IgD-negative memory B cell (primary cell): ENCODE measurements around the gene TLE3. TPM values are rescaled to one million over a fixed set of nuclear protein-coding genes. Genes with fewer than 3 reads are reported as not detected.
"Not testable (repeated sequence)": the region's sequence is repeated elsewhere in the genome, so short reads cannot be mapped to it uniquely, and the experiment has no call there.

Source experiments
- H3K27ac Mint-ChIP-seq, 3 donors: one replicate each; pipeline ENCODE4 v1.8.0; 2020 to 2022; ENCODE audit warnings: mild to moderate bottlenecking in 3 of 3, mixed read lengths in 3 of 3, moderate library complexity in 1 of 3
- H3K27me3 Mint-ChIP-seq: one replicate; pipeline ENCODE4 v1.8.0; 2021; ENCODE audit warnings: mixed read lengths
- H3K36me3 Mint-ChIP-seq: one replicate; pipeline ENCODE4 v1.8.0; 2020; ENCODE audit warnings: mild to moderate bottlenecking, mixed read lengths
- H3K4me1 Mint-ChIP-seq, 3 donors: one replicate each; pipeline ENCODE4 v1.8.0; 2020 to 2022; ENCODE audit warnings: mixed read lengths in 3 of 3, mild to moderate bottlenecking in 1 of 3
- H3K4me3 Mint-ChIP-seq, 4 donors: one replicate each; pipeline ENCODE4 v1.8.0; 2020 to 2022; ENCODE audit warnings: mild to moderate bottlenecking in 4 of 4, mixed read lengths in 4 of 4, moderate library complexity in 3 of 4
- H3K9me3 Mint-ChIP-seq, 3 donors: one replicate each; pipeline ENCODE4 v1.8.0; 2020 to 2021; ENCODE audit warnings: mixed read lengths in 3 of 3, mild to moderate bottlenecking in 1 of 3
- polyA plus RNA-seq: library from polyadenylated mRNA; unstranded; fragments of 300-500 nt; fragmentation: Illumina TruSeq; gene quantifications from one replicate; pipeline ENCODE4 v1.2.3, GENCODE V29; 2021

The TLE3 gene
- polyA plus RNA-seq = 88.7 TPM

GRCh38 chr15:70097321-70098152 lies at the start of gene TLE3:
TLE3 (minus strand) TSS chr15:70097917; CDS start chr15:70096798, 1,119 bp downstream.
- H3K27me3 Mint-ChIP-seq = peaks cover 15% of the 10 kb centered on the region
- peaks cover 23 to 30% (median 30%) of the 10 kb centered on the region in 3 donors for H3K4me1 Mint-ChIP-seq
- H3K27ac Mint-ChIP-seq = peak within 1 kb of the TSS; percentile 94 to 99 (median 98)
- peaks cover 4% of the 10 kb centered on the region for H3K36me3 Mint-ChIP-seq
- H3K9me3 Mint-ChIP-seq = no peaks in the 10 kb centered on the region
- peak within 1 kb of the TSS; percentile 95 to 99 (median 96) for H3K4me3 Mint-ChIP-seq

GRCh38 chr15:70147178-70147760 lies 49.6 kb upstream of the TLE3 start:
- no peak overlapping the region for H3K27ac Mint-ChIP-seq
- peaks cover 0 to 2% (median 1%) of the 10 kb centered on the region in 3 donors for H3K4me1 Mint-ChIP-seq
- H3K27me3 Mint-ChIP-seq = peaks cover 16% of the 10 kb centered on the region
- H3K36me3 Mint-ChIP-seq = no peaks in the 10 kb centered on the region
- H3K4me3 Mint-ChIP-seq = no peak overlapping the region
- H3K9me3 Mint-ChIP-seq = no peaks in the 10 kb centered on the region

- peaks cover 16% of the 10 kb centered on the region for H3K27me3 Mint-ChIP-seq
- no peaks in the 10 kb centered on the region for H3K36me3 Mint-ChIP-seq
- no peak overlapping the region for H3K4me3 Mint-ChIP-seq
- no peak overlapping the region for H3K27ac Mint-ChIP-seq
- peaks cover 0 to 2% (median 1%) of the 10 kb centered on the region in 3 donors for H3K4me1 Mint-ChIP-seq
- H3K9me3 Mint-ChIP-seq = no peaks in the 10 kb centered on the region
Observed at GRCh38 chr15:70146771-70147170, 49.1 kb upstream of the TLE3 start.

- Mint-ChIP-seq H3K27me3 (peaks cover 16% of the 10 kb centered on the region), H3K4me1 (peaks cover 2 to 5% (median 3%) of the 10 kb centered on the region in 3 donors), H3K9me3 (no peaks in the 10 kb centered on the region), H3K4me3 (no peak overlapping the region), H3K36me3 (no peaks in the 10 kb centered on the region), H3K27ac (no peak overlapping the region)
Observed at GRCh38 chr15:70146162-70146561, 48.4 kb upstream of the TLE3 start.

- H3K27ac Mint-ChIP-seq = no peak overlapping the region
- no peak overlapping the region for H3K4me3 Mint-ChIP-seq
Observed at GRCh38 chr15:70145261-70145660, 47.5 kb upstream of the TLE3 start.

GRCh38 chr15:70142322-70143191 lies 44.8 kb upstream of the TLE3 start:
- Mint-ChIP-seq H3K9me3 (no peaks in the 10 kb centered on the region), H3K27ac (no peak overlapping the region), H3K4me3 (no peak overlapping the region), H3K36me3 (no peaks in the 10 kb centered on the region), H3K27me3 (peaks cover 12% of the 10 kb centered on the region), H3K4me1 (peaks cover 8 to 11% (median 11%) of the 10 kb centered on the region in 3 donors)

More at GRCh38 chr15:70145261-70145660, 47.5 kb upstream of the TLE3 start:
- Mint-ChIP-seq H3K4me1 (peaks cover 8 to 11% (median 11%) of the 10 kb centered on the region in 3 donors), H3K36me3 (no peaks in the 10 kb centered on the region), H3K27me3 (peaks cover 16% of the 10 kb centered on the region), H3K9me3 (no peaks in the 10 kb centered on the region)

- H3K27me3 Mint-ChIP-seq = peaks cover 8% of the 10 kb centered on the region
- H3K4me1 Mint-ChIP-seq = peaks cover 8 to 11% (median 11%) of the 10 kb centered on the region in 3 donors
- H3K9me3 Mint-ChIP-seq = no peaks in the 10 kb centered on the region
- no peaks in the 10 kb centered on the region for H3K36me3 Mint-ChIP-seq
- H3K4me3 Mint-ChIP-seq = peak overlapping the region in 1 of 4 donors; percentile 10
- peak overlapping the region in 1 of 3 donors; percentile 73 for H3K27ac Mint-ChIP-seq
Observed at GRCh38 chr15:70142072-70142321, 44.3 kb upstream of the TLE3 start.

- Mint-ChIP-seq H3K36me3 (peaks cover 2% of the 10 kb centered on the region), H3K9me3 (no peaks in the 10 kb centered on the region), H3K27me3 (peaks cover 8% of the 10 kb centered on the region)
Observed at GRCh38 chr15:70141376-70142071, 43.8 kb upstream of the TLE3 start.

GRCh38 chr15:70140543-70141375 lies 43.0 kb upstream of the TLE3 start:
- Mint-ChIP-seq H3K36me3 (peaks cover 3% of the 10 kb centered on the region), H3K9me3 (no peaks in the 10 kb centered on the region), H3K27ac (peak overlapping the region; percentile 7 to 82 (median 32)), H3K27me3 (peaks cover 8% of the 10 kb centered on the region), H3K4me1 (peaks cover 8 to 11% (median 11%) of the 10 kb centered on the region in 3 donors), H3K4me3 (peak overlapping the region in 3 of 4 donors; percentile 27 to 87 (median 87))

More at GRCh38 chr15:70141376-70142071, 43.8 kb upstream of the TLE3 start:
- Mint-ChIP-seq H3K4me1 (peaks cover 8 to 11% (median 11%) of the 10 kb centered on the region in 3 donors), H3K27ac (peak overlapping the region in 2 of 3 donors; percentile 7 to 73), H3K4me3 (peak overlapping the region in 3 of 4 donors; percentile 27 to 87 (median 87))

GRCh38 chr15:70140025-70140542 lies 42.4 kb upstream of the TLE3 start:
- H3K4me3 Mint-ChIP-seq = peak overlapping the region in 1 of 4 donors; percentile 25
- H3K9me3 Mint-ChIP-seq = peaks cover 0 to 3% (median 0%) of the 10 kb centered on the region in 3 donors
- H3K4me1 Mint-ChIP-seq = peaks cover 8 to 11% (median 11%) of the 10 kb centered on the region in 3 donors
- no peak overlapping the region for H3K27ac Mint-ChIP-seq
- peaks cover 3% of the 10 kb centered on the region for H3K36me3 Mint-ChIP-seq
- peaks cover 8% of the 10 kb centered on the region for H3K27me3 Mint-ChIP-seq

- Mint-ChIP-seq H3K36me3 (peaks cover 3% of the 10 kb centered on the region), H3K27me3 (peaks cover 4% of the 10 kb centered on the region), H3K4me3 (no peak overlapping the region), H3K4me1 (peaks cover 6 to 11% (median 11%) of the 10 kb centered on the region in 3 donors), H3K9me3 (peaks cover 0 to 3% (median 0%) of the 10 kb centered on the region in 3 donors), H3K27ac (peak overlapping the region in 1 of 3 donors; percentile 35)
Observed at GRCh38 chr15:70137967-70138366, 40.2 kb upstream of the TLE3 start.

- not testable (repeated sequence) for H3K4me3 Mint-ChIP-seq, H3K36me3 Mint-ChIP-seq, H3K27me3 Mint-ChIP-seq, H3K27ac Mint-ChIP-seq, H3K9me3 Mint-ChIP-seq
- peaks cover 6 to 11% (median 9%) of the 10 kb centered on the region in 3 donors for H3K4me1 Mint-ChIP-seq
Observed at GRCh38 chr15:70137021-70137420, 39.3 kb upstream of the TLE3 start.

GRCh38 chr15:70133781-70134421 lies 36.2 kb upstream of the TLE3 start:
- Mint-ChIP-seq H3K36me3 (peaks cover 3% of the 10 kb centered on the region), H3K4me1 (no peaks in the 10 kb centered on the region), H3K9me3 (peaks cover 0 to 3% (median 0%) of the 10 kb centered on the region in 3 donors), H3K27ac (no peak overlapping the region), H3K27me3 (peaks cover 3% of the 10 kb centered on the region), H3K4me3 (no peak overlapping the region)
